ENCODE data around the gene TK1. TPM values are rescaled to one million over a fixed set of nuclear protein-coding genes. Genes with fewer than 3 reads are reported as not detected.

The TK1 gene
- polyA plus RNA-seq, 12 donors = 13.7 to 24.0 (median 18.0) TPM; not detected in 1

DNA sequence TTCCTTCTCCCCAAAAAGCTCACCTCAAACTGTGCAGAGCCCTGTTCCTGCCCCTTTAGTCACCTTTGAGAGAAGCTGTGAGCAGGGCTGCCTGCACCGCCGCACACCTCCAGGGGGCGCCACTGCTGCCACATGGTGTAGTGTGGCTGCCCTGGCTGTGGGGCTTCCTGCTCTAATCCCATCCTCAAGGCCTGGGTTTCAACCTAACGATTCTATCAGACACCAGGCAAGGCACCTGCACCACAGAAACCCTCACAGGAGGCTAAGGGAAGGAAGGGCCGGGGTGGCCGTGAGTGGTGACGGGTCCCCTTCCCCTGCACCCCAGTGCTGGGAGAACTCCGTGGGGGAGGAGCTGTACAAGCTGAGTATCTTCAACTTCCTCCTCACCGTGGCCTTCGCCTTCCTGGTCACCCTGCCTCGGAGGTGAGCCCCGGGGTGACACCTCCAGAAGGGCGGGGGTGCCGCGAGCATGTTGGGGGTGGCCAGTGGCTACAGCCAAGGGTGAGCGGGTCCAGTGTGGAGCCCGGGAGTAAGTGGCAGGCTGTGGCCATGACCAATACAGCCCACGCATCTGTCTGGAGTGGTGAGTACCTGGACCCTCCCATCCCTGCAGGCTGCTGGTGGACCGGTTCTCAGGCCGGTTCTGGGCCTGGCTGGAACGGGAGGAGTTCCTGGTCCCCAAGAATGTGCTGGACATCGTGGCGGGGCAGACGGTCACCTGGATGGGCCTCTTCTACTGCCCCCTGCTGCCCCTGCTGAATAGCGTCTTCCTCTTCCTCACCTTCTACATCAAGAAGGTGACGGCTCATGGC lies 49.3 kb downstream of the TK1 start:
- no peak for DNase-seq

DNA sequence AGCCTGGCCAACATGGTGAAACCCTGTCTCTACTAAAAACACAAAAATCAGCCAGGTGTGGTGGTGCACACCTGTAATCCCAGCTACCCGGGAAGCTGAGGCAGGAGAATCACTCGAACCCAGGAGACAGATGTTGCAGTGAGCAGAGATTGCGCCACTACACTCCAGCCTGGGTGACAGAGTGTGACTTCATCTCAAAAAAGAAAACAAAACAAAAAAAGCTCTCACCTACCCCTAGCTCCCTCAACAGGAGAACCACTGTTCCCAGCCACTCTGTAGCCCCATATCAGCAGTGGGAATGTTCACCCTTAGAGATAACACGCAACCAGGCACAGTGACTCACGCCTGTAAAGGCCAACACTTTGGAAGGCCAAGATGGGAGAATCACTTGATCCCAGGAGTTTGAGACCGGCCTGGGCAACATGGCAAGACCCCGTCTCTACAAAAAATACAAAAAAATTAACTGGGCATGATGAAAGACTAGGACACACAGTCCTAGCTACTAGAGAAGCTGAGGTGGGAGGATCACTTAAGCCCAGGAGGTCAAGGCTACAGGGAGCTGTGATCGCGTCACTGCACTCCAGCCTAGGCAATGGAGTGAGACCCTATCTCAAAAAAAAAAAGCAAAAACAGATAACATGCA lies 50.9 kb downstream of the TK1 start:
- no peak for DNase-seq

DNA sequence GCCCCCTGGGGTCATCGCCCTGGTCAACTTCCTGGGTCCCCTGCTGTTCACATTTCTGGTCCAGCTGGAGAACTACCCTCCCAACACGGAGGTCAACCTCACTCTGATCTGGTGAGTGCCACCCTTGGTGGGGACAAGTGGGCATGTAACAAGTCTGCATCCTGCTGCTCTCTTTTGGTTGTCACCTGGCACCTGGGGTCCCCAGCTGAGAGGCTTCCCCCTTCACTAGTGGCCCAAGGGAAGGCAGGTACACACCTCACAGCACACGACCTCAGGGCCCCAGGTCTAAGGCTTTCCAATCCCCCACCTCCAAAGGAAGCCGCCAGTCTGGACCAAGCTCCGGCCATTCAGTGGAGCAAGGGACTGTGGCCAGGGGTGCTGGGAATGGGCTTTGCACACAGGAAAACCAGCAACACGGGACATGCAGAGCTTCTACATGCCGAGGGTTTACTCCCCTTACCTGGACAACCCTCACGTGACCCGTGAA lies 51.9 kb downstream of the TK1 start:
- no peak for DNase-seq

DNA sequence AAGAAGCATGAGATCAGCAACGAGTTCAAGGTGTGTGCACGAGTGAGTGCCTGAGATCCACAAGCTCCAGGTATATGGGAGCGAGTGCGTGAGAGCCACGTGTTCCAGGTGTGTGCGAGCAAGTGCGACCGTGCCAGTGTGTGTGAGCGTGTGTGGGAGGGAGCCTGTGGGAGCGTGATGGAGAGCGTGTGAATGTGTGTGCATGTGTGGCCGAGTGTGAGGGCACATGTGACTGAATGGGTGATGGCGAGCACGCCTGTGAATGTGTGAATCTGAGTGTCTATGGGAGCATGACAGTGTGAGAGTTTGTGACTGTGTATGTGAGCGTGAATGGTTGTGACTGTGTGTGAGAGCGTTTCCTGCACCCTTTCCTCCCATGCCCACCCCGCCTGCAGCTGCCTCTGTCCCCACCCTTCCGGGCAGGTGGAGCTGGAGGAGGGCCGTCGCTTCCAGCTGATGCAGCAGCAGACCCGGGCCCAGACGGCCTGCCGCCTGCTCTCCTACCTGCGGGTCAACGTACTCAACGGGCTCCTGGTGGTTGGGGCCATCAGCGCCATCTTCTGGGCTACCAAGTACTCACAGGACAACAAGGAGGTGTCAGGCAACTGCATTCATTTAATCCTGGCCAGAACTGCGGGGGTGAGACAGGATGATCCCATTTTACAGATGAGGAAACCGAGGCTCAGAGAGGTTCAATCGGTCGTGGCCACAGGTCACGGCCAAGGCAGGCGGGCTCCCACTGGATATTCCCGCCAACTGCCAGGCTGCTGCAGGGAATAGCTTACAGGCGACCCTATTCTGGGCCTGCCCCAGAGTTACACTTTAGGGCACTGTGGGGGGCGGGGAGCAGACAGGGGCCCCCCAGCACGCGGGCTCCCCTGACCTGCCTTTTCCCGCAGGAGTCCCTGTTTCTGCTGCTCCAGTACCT lies 52.6 kb downstream of the TK1 start:
- DNase-seq = no peak

DNA sequence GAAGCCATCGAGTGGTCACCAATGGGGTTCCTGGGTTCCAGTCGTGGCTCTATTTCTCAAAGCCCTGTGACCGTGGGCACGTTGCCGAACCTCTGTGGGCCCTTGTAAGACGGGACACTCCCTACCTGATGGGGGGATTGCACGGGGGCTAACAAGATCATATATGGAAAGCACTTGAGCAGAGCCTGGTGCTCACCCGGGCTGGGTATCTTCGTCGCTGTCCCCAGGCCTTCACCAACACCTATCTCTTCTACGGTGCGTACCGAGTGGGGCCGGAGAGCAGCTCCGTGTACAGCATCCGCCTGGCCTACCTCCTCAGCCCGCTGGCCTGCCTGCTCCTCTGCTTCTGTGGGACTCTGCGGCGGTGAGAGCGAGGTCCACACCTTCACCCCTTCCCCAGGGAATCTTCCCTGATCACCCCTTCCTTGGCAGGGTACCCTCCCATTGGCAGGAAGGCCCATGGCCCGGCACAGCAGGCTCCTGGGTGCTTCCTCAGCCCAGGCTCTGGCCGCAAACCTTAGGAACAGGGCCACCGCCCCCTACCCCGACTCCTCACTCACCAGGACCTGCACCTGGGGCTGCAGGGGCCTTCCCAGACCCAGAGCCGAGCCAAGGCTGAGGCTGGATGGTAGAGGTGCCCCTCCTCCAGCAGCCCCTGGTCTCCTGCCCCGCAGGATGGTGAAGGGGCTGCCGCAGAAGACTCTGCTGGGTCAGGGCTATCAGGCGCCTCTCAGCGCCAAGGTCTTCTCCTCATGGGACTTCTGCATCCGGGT lies 53.5 kb downstream of the TK1 start:
- DNase-seq = no peak

DNA sequence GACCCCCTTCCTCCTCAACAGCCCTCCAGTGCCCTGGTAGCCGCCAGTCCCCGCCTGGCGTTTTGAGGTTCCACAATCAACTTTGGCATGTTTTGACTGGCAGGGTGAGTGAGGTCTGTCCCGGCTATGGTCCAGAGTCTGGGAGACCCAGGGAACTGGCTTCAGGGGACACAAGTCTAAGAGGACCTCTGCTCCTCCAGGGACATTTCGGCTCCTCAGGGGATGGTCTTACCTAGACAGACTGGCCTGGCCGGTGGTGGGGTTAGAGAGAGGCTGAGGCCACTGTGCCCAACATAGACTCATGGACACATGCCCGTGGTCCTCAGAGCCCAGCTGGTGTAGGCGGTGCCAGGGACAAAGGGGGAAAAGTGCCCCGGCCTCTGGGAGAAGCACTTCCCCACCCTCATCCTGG lies 54.1 kb downstream of the TK1 start:
- no peak for DNase-seq

DNA sequence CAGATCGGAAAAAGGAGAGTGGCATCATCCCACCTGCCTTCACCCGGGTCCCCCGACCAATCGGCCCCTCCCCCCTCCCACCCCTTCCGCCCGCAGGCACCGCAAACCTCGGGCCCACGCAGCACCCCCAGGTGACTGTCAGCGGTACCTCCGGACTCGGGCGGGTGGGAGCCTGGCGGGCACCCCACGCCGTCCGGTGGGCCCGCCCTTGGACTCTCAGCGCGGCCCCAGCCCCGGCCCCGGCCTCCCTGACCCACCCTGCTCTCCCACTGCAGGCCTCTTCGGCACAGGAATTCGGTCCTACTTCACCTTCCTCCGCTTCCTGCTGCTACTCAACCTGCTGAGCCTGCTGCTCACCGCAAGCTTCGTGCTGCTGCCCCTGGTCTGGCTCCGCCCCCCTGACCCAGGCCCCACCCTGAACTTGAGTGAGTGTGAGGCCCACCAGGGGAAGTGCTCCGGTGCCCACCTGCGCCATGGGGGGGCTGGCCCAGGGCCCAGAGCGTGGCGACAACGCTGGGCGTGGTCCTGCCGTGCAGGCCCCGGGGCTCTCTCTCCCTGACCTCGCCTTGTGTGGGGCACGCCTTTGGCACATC lies 54.7 kb downstream of the TK1 start:
- DNase-seq = no peak

DNA sequence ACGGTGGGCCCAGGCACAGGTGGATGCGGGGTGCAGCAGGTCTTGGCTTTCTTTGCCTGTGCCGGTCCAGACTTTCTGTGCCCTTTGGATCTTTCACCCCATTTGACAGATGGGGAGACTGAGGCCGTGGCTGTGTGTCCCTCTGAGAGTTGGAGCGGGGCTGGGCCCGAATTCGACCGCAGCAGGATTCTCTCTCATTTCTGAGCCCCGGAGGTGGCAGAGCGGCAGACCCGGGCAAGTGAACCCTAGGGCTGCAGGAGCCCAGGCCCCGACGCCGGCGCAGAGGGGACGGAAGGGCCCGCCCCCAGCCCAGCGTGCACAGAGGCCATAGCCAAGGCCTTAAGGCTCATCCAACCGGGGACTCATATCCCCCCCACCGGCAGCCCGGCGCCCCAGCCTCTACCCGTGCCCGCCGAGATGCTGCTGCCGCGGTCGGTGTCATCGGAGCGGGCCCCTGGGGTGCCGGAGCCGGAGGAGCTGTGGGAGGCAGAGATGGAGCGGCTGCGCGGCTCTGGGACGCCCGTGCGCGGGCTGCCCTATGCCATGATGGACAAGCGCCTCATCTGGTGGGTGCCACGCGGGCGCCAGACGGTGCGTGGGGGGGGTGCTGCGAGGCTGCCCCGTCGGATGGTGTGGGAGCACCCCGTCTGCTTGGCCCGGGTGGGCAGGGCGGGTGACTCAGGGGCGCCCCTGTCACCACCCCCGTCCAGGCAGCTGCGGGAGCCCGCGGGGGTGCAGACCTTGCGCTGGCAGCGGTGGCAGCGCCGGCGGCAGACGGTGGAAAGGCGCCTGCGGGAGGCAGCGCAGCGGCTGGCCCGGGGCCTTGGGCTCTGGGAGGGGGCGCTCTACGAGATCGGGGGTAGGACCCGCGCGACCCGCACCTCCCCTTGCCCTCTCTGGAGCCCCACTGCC lies 55.4 kb downstream of the TK1 start:
- no peak for DNase-seq

DNA sequence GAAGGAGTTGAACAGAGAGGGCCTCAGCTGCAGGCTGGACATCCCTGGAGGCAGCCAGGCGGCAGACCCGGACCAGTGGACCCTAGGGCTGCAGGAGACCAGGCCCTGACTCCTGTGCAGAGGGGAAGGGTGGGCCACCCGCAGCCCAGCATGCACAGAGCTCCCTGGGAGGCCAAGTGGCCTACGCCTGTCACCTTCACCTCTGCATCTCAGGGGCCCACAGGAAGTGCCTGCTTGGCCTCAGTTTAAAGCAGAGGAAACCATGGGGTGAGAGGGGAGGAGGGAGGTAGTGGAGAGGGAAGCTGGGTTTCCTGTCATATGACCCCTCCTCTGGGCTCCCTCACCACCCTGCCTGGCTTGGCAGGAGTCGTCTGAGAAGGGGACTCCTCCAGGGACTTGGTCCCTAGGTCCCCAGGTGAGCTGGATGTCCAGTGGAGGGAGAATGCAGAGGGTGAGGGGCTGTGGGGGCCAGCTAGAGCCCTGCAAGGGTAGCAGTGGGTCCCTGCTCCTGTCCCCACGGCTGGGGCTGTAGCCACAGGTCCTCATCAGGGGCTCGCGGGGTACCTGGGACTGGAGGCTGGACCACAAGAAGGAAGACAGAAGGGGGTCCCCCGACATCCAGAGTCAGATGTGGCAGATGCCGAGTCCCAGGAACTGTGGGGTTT lies 56.3 kb downstream of the TK1 start, which contains the start of gene TMC8:
Gene TMC8, plus strand, starts transcription at position 335 of the 665 bp plus-strand sequence. CDS start 818 bp downstream, outside the sequence.
- no peak for DNase-seq

DNA sequence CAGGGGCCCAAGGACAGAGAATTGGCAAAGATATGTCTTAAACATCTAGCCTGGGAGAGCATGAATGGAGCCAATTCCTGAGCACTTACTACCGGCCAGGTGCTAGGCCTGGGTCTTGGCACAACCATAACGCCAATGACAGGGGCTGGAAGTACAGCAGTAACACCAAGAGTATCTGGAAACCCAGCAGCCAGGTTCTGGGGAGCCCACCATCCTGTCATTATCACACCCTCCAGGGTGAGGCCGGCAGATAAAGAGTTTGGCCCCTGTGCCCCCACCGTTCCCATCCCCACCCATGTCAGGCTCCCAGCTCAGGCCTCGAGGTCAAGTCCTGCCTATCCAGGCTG lies 56.8 kb downstream of the TK1 start:
- no peak for DNase-seq

DNA sequence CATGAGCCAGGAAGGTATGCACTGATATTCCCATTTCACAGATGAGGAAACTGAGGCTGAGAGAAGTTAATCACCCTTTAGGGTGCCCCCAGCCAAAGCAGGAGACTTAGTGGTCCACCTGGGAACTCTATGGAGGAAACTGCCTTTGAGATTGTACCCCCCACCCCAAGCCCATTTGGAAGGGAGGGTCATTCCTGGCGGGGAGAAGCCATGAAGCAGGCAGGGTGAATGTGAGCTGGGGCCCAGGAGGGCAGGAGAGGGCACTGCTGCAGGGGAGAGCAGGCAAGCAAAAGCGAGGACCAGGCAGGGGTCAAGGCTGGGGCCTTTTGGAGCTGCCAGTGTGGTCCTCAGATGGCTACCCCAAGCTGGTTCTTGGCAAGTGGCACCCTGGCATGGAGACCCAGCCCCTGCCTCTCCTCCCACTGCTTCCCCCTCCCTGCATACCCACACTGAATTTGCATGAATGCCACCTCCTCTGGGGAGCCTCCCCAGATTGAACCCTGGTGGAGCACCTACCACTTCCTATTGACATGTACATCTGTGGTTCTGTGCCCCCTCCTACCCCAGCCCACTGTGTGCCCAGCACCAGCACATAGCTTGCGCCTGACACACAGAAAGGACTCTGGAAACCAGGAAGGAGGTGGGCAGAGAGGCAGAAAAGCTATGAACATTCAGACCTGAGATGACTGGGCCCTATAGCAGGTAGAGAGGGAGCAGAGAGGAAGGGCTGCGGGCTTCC lies 57.3 kb downstream of the TK1 start:
- DNase-seq = no peak

DNA sequence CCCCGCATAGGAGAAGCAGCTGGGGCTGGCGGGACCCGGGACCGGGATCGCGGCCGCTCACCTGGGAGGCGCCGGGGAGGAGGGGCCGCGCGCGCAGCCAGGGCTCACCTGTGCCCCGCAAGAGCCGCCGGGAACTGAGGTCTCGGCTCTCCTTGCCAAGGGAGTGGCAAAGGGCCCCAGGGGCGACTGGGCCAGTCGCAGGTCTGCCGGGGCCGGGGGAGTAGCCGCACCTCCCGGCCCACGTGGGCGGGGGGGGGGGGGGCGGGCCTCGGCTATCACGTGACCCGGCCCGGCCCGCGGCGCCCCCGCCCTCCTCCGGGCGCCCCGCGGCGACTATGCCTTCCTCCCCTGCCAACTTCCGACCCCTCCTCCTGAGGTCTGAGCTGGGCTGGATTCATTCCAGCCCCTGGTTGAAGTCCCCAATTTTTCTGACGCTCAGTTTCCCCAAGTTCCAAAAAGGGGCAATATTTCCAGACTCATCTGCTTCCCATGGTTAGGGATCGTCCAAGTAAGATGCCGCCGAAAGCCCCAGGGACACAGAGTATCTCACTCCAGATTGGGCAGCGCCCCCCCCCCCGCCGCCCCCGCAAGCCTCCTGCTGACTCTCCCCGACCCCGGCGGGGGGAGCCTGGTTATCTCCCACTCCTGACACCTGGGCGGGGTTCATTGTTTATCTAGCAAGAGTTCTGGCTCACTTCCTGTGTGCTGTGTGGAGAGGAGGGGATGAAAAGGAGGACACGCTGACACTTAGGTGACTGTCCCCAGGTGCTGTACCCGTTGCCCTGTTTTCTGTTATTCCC lies 58.1 kb downstream of the TK1 start, which contains the start of gene TMC6:
Gene TMC6, minus strand, starts transcription at position 205 of the 800 bp plus-strand sequence. CDS start 1,923 bp downstream, outside the sequence.
- no peak for DNase-seq

DNA sequence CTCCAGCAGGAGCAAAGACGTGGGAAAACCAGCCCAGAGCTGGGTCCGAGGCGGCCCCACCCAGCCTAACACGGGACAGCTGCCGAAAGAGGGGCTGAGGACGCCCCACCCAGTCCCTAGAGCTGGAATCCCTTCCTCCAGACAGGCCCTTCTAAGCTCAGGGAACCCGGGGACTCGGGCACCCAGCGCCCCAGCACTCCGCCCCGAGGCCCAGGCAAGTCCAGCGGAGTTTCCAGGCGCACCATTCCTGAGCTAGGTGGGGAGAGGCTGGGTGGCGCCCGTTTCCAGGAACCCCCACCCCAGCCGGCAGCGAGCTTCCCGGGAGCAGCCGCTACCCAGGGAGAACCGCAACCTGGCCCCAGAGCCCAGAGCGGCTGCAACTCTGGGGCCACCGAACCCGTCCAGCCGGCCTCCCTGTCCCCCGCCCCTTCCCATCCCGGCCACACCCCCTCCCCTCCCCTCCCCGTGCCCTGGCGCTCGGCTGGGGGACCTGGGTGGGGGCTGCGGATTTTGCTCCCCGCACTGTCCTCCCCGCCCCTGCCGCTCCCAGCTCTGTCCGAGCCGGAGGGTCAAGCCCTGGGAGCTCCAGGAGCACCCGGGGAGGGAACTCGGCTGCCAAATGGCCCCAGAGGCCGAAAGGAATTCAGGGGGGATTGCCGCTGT lies 58.8 kb downstream of the TK1 start:
- DNase-seq = no peak

DNA sequence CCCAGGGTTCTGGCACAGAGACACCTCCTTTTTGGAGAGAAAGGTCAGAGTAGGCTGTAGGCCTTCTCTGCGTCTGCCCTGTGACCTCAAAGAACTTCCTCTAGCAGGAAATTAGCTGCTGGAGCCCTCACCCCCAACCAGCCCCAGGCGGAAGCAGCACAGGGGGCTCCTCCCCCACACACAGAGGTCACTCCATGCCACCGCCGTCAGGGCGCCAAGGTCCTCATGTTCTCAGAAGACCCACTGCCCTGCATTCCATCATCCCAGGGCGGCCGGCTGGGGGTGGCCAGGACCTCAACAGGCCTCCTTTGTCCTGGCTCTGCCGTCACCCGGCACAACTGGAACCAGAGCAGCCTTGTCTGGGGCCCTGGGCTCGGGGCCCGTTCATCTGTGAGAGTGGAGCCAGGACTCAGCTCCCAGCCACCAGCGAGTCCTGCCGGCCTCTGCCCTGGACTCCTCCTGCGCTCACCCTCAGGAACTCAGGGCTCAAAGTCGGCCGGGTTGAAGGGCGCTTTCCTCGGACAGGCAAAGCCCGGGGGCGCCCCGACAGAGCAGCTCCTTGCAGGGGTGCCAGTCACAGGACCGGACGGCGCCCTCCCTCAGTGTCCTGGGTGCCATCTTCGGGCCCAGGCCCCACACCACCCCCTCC lies 59.5 kb downstream of the TK1 start:
- no peak for DNase-seq

DNA sequence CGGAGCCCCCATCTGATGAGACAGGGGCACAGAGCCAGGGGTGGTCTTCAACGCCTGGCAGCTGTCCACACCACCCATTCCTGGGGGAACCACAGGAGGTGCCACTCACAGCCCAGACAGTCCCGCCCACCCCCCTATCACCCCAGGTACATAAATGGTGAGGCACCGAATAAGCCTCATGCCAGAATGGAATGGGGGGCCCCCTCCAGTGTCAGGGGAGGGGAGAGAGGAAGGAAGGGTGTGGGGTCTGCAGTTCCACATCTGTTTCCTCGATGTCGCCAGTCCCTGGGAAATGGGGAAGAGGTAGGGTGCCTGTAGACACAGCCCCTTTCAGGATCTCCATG lies 60.0 kb downstream of the TK1 start:
- no peak for DNase-seq
